Neural progenitor cell (in vitro differentiated cells): ENCODE measurements around the gene EPHB4. TPM values are rescaled to one million over a fixed set of nuclear protein-coding genes. Genes with fewer than 3 reads are reported as not detected.

Source experiments
- DNase-seq: peaks from one replicate; pipeline ENCODE4 v3.0.0-alpha.2; 2016; ENCODE audit warnings: low spot score
- H2AFZ ChIP-seq: fragments of 200-600 bp; sonication (generic); replicated peaks from 2 replicates; pipeline ENCODE4 v1.6.1; 2016; ENCODE audit warnings: antibody characterized with exemption
- H3F3A ChIP-seq: fragments of 200-600 bp; sonication (generic); 2 replicates; pipeline ENCODE4 v1.6.1; 2016; ENCODE audit warnings: antibody characterized with exemption, low read depth
- H3K27ac ChIP-seq: fragments of 200-600 bp; sonication (generic); 2 replicates; pipeline ENCODE4 v1.5.1; 2016; ENCODE audit warnings: mild to moderate bottlenecking
- H3K27me3 ChIP-seq: fragments of 200-600 bp; sonication (generic); 2 replicates; pipeline ENCODE4 v1.6.1; 2016; ENCODE audit warnings: mild to moderate bottlenecking, moderate library complexity
- H3K36me3 ChIP-seq: fragments of 200-600 bp; sonication (generic); 2 replicates; pipeline ENCODE4 v1.5.1; 2016
- H3K4me1 ChIP-seq: fragments of 200-600 bp; sonication (generic); 2 replicates; pipeline ENCODE4 v1.6.1; 2016; ENCODE audit warnings: mixed run types
- H3K4me2 ChIP-seq: fragments of 200-600 bp; sonication (generic); 2 replicates; pipeline ENCODE4 v1.6.1; 2016
- H3K4me3 ChIP-seq: fragments of 200-600 bp; sonication (generic); 2 replicates; pipeline ENCODE4 v1.5.1; 2016
- H3K79me2 ChIP-seq: fragments of 200-600 bp; sonication (generic); 2 replicates; pipeline ENCODE4 v1.6.1; 2016; ENCODE audit warnings: low read depth
- H3K9ac ChIP-seq: fragments of 200-600 bp; sonication (generic); 2 replicates; pipeline ENCODE4 v1.6.1; 2016
- H3K9me3 ChIP-seq: fragments of 200-600 bp; sonication (generic); 2 replicates; pipeline ENCODE4 v1.5.1; 2016; ENCODE audit warnings: low read depth
- H4K20me1 ChIP-seq: fragments of 200-600 bp; sonication (generic); 2 replicates; pipeline ENCODE4 v1.6.1; 2016; ENCODE audit warnings: low read depth
- H3K27ac Mint-ChIP-seq: 3 replicates; pipeline ENCODE4 v1.8.0; 2021; ENCODE audit warnings: mixed read lengths
- H3K27me3 Mint-ChIP-seq: 2 replicates; pipeline ENCODE4 v1.8.0; 2022; ENCODE audit warnings: low read depth, mild to moderate bottlenecking, inconsistent platforms, moderate library complexity, mixed read lengths; ENCODE audit not compliant: insufficient read depth
- H3K36me3 Mint-ChIP-seq: 3 replicates; pipeline ENCODE4 v1.8.0; 2021; ENCODE audit warnings: mixed read lengths
- H3K4me1 Mint-ChIP-seq: 3 replicates; pipeline ENCODE4 v1.8.0; 2021; ENCODE audit warnings: mixed read lengths
- H3K4me3 Mint-ChIP-seq: 3 replicates; pipeline ENCODE4 v1.8.0; 2021; ENCODE audit warnings: mild to moderate bottlenecking, moderate library complexity, mixed read lengths
- H3K9me3 Mint-ChIP-seq: 3 replicates; pipeline ENCODE4 v1.8.0; 2020; ENCODE audit warnings: mixed read lengths
- CTCF ChIP-seq: fragments of 200-600 bp; sonication (generic); IDR thresholded peaks from 2 replicates; pipeline ENCODE4 v1.5.1; 2017; ENCODE audit warnings: antibody characterized with exemption, mild to moderate bottlenecking
- EZH2 ChIP-seq: fragments of 200-600 bp; sonication (generic); IDR thresholded peaks from 2 replicates; pipeline ENCODE4 v1.6.1; 2017; ENCODE audit warnings: antibody characterized with exemption, mild to moderate bottlenecking, moderate library complexity
- EZH2phosphoT487 ChIP-seq: fragments of 200-600 bp; sonication (generic); IDR thresholded peaks from 2 replicates; pipeline ENCODE4 v1.6.1; 2017; ENCODE audit warnings: antibody characterized with exemption
- total RNA-seq: library from RNA; depleted of rRNA; stranded (reverse); fragments of >200 nt; gene quantifications from 2 replicates; pipeline ENCODE4 v1.2.3, GENCODE V29; 2015; ENCODE audit warnings: low replicate concordance

The EPHB4 gene
- total RNA-seq, 1 donor from 2014 or later: 66.5 TPM

DNA sequence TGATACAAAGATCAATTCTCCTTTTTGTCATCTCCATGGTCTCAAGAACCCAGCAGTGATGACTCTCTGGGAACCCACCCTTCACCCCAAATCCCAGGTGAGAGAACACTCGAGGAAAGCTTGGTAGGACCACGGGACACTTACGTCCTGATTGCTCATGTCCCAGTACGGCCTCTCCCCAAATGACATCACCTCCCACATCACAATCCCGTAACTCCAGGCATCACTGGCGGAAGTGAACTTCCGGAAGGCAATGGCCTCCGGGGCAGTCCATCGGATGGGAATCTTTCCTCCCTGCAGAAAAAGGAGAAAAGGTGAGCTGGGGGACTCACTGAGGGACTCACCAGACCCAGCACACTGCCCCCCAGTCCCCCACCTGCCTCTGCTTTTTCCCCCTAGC is 21.0 kb downstream of the EPHB4 start:
- Histone ChIP-seq H3K4me2 (no peak overlapping the region), H2AFZ (no peak overlapping the region), H3K27ac (no peak overlapping the region), H3K4me3 (no peak overlapping the region), H3K4me1 (peaks cover 8% of the 10 kb centered on the region), H3K36me3 (no peaks in the 10 kb centered on the region), H3K9me3 (no peaks in the 10 kb centered on the region), H4K20me1 (peaks cover 24% of the 10 kb centered on the region), H3K9ac (no peak overlapping the region), H3K27me3 (no peaks in the 10 kb centered on the region), H3F3A (peaks cover 24% of the 10 kb centered on the region), H3K79me2 (no peaks in the 10 kb centered on the region)
- Mint-ChIP-seq H3K9me3 (no peaks in the 10 kb centered on the region), H3K27me3 (peaks cover 2% of the 10 kb centered on the region), H3K4me1 (peaks cover 9% of the 10 kb centered on the region), H3K4me3 (no peak overlapping the region), H3K27ac (no peak overlapping the region), H3K36me3 (peaks cover 36% of the 10 kb centered on the region)
- TF ChIP-seq EZH2phosphoT487: no peak
- TF ChIP-seq EZH2: no peak
- TF ChIP-seq CTCF: no peak
- DNase-seq: no peak

DNA sequence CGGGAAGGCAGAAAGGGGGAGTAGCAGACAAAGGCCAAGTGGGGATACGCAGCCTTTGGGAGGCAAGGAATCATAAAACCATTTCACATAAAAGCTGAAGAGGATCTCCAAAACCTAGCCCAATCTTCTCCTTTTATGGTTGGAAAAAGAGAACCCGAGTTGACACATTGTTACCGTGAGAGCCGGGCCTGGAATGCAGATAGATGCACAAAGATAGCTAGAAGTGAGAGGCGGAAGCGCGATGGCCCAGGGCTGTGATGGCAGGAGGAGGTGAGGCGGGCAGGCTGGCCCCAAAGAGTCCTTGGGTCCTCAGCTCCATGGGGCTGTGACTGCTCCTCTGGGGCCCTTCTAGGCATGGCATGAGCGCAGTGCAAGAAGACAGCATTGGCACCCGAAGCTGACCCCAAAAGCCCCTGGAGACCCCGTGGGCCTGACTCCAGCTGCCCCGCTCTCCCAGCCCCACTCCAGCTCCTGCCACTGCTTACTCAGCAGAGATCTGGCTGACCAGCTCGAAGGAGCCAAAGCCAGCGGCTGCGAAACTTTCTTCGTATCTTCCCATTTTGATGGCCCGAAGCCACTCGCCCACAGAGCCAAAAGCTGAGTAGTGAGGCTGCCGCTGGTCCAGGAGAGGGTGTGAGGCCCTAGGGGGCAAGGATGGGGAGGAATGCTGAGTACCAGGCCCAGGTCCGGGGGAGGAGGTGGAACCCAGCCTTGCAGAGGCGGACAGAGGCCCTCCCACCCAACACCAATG is 22.5 kb downstream of the EPHB4 start:
- no peak overlapping the region for H3K4me2 ChIP-seq
- peaks cover 36% of the 10 kb centered on the region for H3F3A ChIP-seq
- peaks cover 19% of the 10 kb centered on the region for H4K20me1 ChIP-seq
- Mint-ChIP-seq H3K4me3 (no peak overlapping the region), H3K9me3 (no peaks in the 10 kb centered on the region), H3K4me1 (peaks cover 9% of the 10 kb centered on the region), H3K27ac (no peak overlapping the region), H3K27me3 (peaks cover 9% of the 10 kb centered on the region), H3K36me3 (peaks cover 35% of the 10 kb centered on the region)
- TF ChIP-seq EZH2 (no peak), CTCF (no peak), EZH2phosphoT487 (no peak)
- no peak overlapping the region for H2AFZ ChIP-seq
- H3K4me3 ChIP-seq: no peak overlapping the region
- DNase-seq: no peak
- H3K27me3 ChIP-seq: no peaks in the 10 kb centered on the region
- no peaks in the 10 kb centered on the region for H3K36me3 ChIP-seq
- no peaks in the 10 kb centered on the region for H3K9me3 ChIP-seq
- no peak overlapping the region for H3K27ac ChIP-seq
- no peaks in the 10 kb centered on the region for H3K79me2 ChIP-seq
- H3K9ac ChIP-seq: no peak overlapping the region
- peaks cover 8% of the 10 kb centered on the region for H3K4me1 ChIP-seq

DNA sequence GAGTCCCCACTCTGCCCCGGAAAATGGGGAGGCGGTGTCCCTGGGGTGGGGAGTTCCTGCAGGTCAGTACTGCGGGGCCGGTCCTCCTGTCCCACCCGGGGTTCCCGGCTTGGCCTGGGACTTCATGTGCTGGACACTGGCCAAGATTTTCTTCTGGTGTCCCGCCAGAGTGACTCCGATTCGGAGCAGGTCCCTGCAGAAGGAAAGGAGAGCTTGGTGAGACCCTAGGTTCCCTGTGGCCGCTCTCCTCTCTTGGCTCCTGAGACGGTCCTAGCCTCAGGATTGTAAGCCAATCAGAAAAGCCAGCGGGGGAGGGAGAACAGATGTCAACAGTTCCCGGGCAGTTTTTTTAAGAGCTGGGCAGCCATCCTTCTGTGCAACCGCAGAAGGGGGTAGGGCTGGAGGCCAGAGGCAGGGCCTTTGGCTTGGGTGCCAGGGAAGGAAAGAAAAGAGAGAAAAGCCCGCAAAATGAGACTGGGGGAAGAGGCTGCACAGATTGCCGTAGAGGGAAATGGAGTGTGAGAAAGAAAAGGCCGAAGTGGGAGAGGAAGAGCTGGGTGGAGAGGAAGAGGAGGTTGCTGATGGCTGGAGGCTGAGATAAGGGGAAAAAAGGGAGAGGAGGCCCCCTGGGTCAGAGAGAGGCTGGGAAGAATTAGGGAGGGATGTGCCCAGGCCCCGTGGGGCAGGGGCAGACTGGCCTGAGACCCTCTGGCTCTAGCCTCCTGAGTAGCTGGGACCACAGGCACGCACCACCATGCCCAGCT is 23.7 kb downstream of the EPHB4 start:
- peak overlapping the region; percentile 32 for H3K4me2 ChIP-seq
- no peak overlapping the region for H3K4me3 ChIP-seq
- no peak overlapping the region for H3K9ac ChIP-seq
- peaks cover 43% of the 10 kb centered on the region for H3F3A ChIP-seq
- no peaks in the 10 kb centered on the region for H3K9me3 ChIP-seq
- peak overlapping the region; percentile 46 for H3K27ac Mint-ChIP-seq
- peaks cover 9% of the 10 kb centered on the region for H3K4me1 Mint-ChIP-seq
- peaks cover 30% of the 10 kb centered on the region for H3K36me3 Mint-ChIP-seq
- peaks cover 8% of the 10 kb centered on the region for H3K4me1 ChIP-seq
- no peaks in the 10 kb centered on the region for H3K79me2 ChIP-seq
- no peak overlapping the region for H2AFZ ChIP-seq
- DNase-seq: peak; percentile 84
- H4K20me1 ChIP-seq: peaks cover 11% of the 10 kb centered on the region
- no peak overlapping the region for H3K27ac ChIP-seq
- H3K27me3 ChIP-seq: no peaks in the 10 kb centered on the region
- no peaks in the 10 kb centered on the region for H3K36me3 ChIP-seq
- peaks cover 9% of the 10 kb centered on the region for H3K27me3 Mint-ChIP-seq
- no peak overlapping the region for H3K4me3 Mint-ChIP-seq
- TF ChIP-seq EZH2 (no peak), EZH2phosphoT487 (no peak), CTCF (no peak)
- no peaks in the 10 kb centered on the region for H3K9me3 Mint-ChIP-seq
